Activated CD8-positive, alpha-beta memory T cell treated with anti-CD3 and anti-CD28 coated beads for 24 hours (primary cell): ENCODE results near the gene CST1.

Experiments
- DNase-seq: peaks from one replicate; pipeline ENCODE4 v3.0.0-alpha.2; 2020

Gene CST1

GRCh38 chr20:23697947-23698346, 52.8 kb downstream of the CST1 start:
- DNase-seq = no peak
